GM23338 (cell line): ENCODE measurements around the gene HIVEP2. TPM values are rescaled to one million over a fixed set of nuclear protein-coding genes. Genes with fewer than 3 reads are reported as not detected.

Experiments
- ATAC-seq: fragments of 200-7000 bp; cut with Tn5 transposase; 3 replicates; pipeline ENCODE4 v1.9.1; 2020
- DNase-seq: peaks from one replicate; pipeline ENCODE4 v3.0.0-alpha.2; 2015; ENCODE audit warnings: low spot score
- H2AFZ ChIP-seq: fragments of 200-600 bp; sonication (generic); 2 replicates; pipeline ENCODE4 v1.8.0; 2016; ENCODE audit warnings: antibody characterized with exemption, mild to moderate bottlenecking, moderate library complexity
- H3F3A ChIP-seq: fragments of 200-600 bp; sonication (generic); replicated peaks from 2 replicates; pipeline ENCODE4 v1.8.0; 2017; ENCODE audit warnings: antibody characterized with exemption, mixed run types, low read depth
- H3K27ac ChIP-seq: fragments of 200-600 bp; sonication (generic); 2 replicates; pipeline ENCODE4 v1.6.1; 2016; ENCODE audit warnings: low read depth
- H3K27me3 ChIP-seq: fragments of 200-600 bp; sonication (generic); 2 replicates; pipeline ENCODE4 v1.8.0; 2016; ENCODE audit warnings: mild to moderate bottlenecking, mixed run types, moderate library complexity; ENCODE audit not compliant: insufficient read depth
- H3K36me3 ChIP-seq: fragments of 200-600 bp; sonication (generic); 2 replicates; pipeline ENCODE4 v1.8.0; 2016; ENCODE audit warnings: mild to moderate bottlenecking; ENCODE audit not compliant: insufficient read depth
- H3K4me1 ChIP-seq: fragments of 200-600 bp; sonication (generic); 2 replicates; pipeline ENCODE4 v1.8.0; 2016; ENCODE audit warnings: mild to moderate bottlenecking, moderate library complexity; ENCODE audit not compliant: insufficient read depth
- H3K4me2 ChIP-seq: fragments of 200-600 bp; sonication (generic); 2 replicates; pipeline ENCODE4 v1.7.1; 2017; ENCODE audit warnings: mixed run types
- H3K4me3 ChIP-seq: fragments of 200-600 bp; sonication (generic); 2 replicates; pipeline ENCODE4 v1.6.1; 2016; ENCODE audit warnings: mixed run types
- H3K79me2 ChIP-seq: fragments of 200-600 bp; sonication (generic); replicated peaks from 2 replicates; pipeline ENCODE4 v1.8.0; 2017; ENCODE audit warnings: mild to moderate bottlenecking; ENCODE audit not compliant: insufficient read depth
- H3K9me2 ChIP-seq: fragments of 200-600 bp; sonication (generic); 2 replicates; pipeline ENCODE4 v1.8.0; 2017; ENCODE audit not compliant: insufficient read depth
- H4K20me1 ChIP-seq: fragments of 200-600 bp; sonication (generic); replicated peaks from 2 replicates; pipeline ENCODE4 v1.8.0; 2017; ENCODE audit warnings: mild to moderate bottlenecking; ENCODE audit not compliant: insufficient read depth
- H3K27ac Mint-ChIP-seq: 2 replicates; pipeline ENCODE4 v1.8.0; 2020; ENCODE audit warnings: inconsistent platforms, mild to moderate bottlenecking, moderate library complexity, mixed read lengths
- H3K27me3 Mint-ChIP-seq: 3 replicates; pipeline ENCODE4 v1.8.0; 2022; ENCODE audit warnings: low read depth, mild to moderate bottlenecking, moderate library complexity, mixed read lengths, inconsistent platforms; ENCODE audit not compliant: insufficient read depth, poor library complexity
- H3K36me3 Mint-ChIP-seq: 3 replicates; pipeline ENCODE4 v1.8.0; 2021; ENCODE audit warnings: low read depth, mild to moderate bottlenecking, inconsistent platforms, moderate library complexity, mixed read lengths
- H3K4me1 Mint-ChIP-seq: 3 replicates; pipeline ENCODE4 v1.8.0; 2020; ENCODE audit warnings: mild to moderate bottlenecking, inconsistent platforms, mixed read lengths
- H3K4me3 Mint-ChIP-seq: 3 replicates; pipeline ENCODE4 v1.8.0; 2021; ENCODE audit warnings: moderate library complexity, mild to moderate bottlenecking, inconsistent platforms, mixed read lengths
- H3K9me3 Mint-ChIP-seq: 3 replicates; pipeline ENCODE4 v1.8.0; 2020; ENCODE audit warnings: moderate library complexity, mild to moderate bottlenecking, inconsistent platforms, mixed read lengths
- CREB1 ChIP-seq: fragments of 250-450 bp; sonication (Bioruptor Pico); IDR thresholded peaks from 2 replicates; pipeline ENCODE4 v1.5.0; 2020; ENCODE audit warnings: low read depth, mild to moderate bottlenecking, moderate library complexity
- CTCF ChIP-seq, 2 experiments: fragments of 200-600 bp in 1 of 2; sonication (generic) in 1 of 2; conservative IDR thresholded peaks; 2 replicates each; pipeline versions ENCODE4 v1.5.1 to v1.6.1; 2016 to 2017; ENCODE audit warnings: antibody characterized with exemption in 2 of 2, low read depth in 2 of 2, mild to moderate bottlenecking in 2 of 2, moderate library complexity in 1 of 2
- ETS1 ChIP-seq: IDR thresholded peaks from 2 replicates; pipeline ENCODE4 v1.6.1; 2016; ENCODE audit warnings: antibody characterized with exemption
- EZH2 ChIP-seq: fragments of 200-600 bp; sonication (generic); IDR thresholded peaks from one replicate; pipeline ENCODE4 v1.8.0; 2017; ENCODE audit warnings: antibody characterized with exemption, mild to moderate bottlenecking, low read depth; ENCODE audit not compliant: unreplicated experiment
- EZH2phosphoT487 ChIP-seq: fragments of 200-600 bp; sonication (generic); IDR thresholded peaks from one replicate; pipeline ENCODE4 v1.8.1; 2018; ENCODE audit warnings: antibody characterized with exemption; ENCODE audit not compliant: unreplicated experiment
- JUNB ChIP-seq: IDR thresholded peaks from one replicate; pipeline ENCODE4 v1.6.1; 2016; ENCODE audit warnings: antibody characterized with exemption; ENCODE audit not compliant: unreplicated experiment
- NANOG ChIP-seq: IDR thresholded peaks from 2 replicates; pipeline ENCODE4 v1.6.1; 2016; ENCODE audit warnings: antibody characterized with exemption, borderline replicate concordance
- POLR2AphosphoS5 ChIP-seq: IDR thresholded peaks from 2 replicates; pipeline ENCODE4 v1.6.1; 2016; ENCODE audit warnings: antibody characterized with exemption, low read depth
- REST ChIP-seq: IDR thresholded peaks from one replicate; pipeline ENCODE4 v1.6.1; 2018; ENCODE audit warnings: antibody characterized with exemption; ENCODE audit not compliant: unreplicated experiment
- STAT1 ChIP-seq: IDR thresholded peaks from one replicate; pipeline ENCODE4 v1.6.1; 2016; ENCODE audit warnings: antibody characterized with exemption; ENCODE audit not compliant: unreplicated experiment
- ZNF114 ChIP-seq: fragments of 250-450 bp; sonication (Bioruptor Pico); IDR thresholded peaks from 2 replicates; pipeline ENCODE4 v1.5.0; 2020; ENCODE audit warnings: mild to moderate bottlenecking, moderate library complexity
- ZNF331 ChIP-seq: fragments of 250-450 bp; sonication (Bioruptor Pico); IDR thresholded peaks from 2 replicates; pipeline ENCODE4 v1.5.0; 2020; ENCODE audit warnings: low read depth, mild to moderate bottlenecking, moderate library complexity
- ZNF462 ChIP-seq: fragments of 250-450 bp; sonication (Bioruptor Pico); IDR thresholded peaks from 2 replicates; pipeline ENCODE4 v1.5.0; 2020; ENCODE audit warnings: mild to moderate bottlenecking, moderate library complexity
- polyA plus RNA-seq: library from polyadenylated mRNA; unstranded; fragments of >200 nt; fragmentation: Nextera tagmentation; extraction: Ambion mirVana; gene quantifications from 2 replicates; pipeline ENCODE4 v1.2.1, GENCODE V29; 2016
- total RNA-seq: library from RNA; depleted of rRNA; stranded (reverse); fragments of >200 nt; shearing (Covaris generic); gene quantifications from 2 replicates; pipeline ENCODE4 v1.2.3, GENCODE V29; 2014

The HIVEP2 gene
- total and polyA plus RNA-seq, 2 experiments from 2014 or later = 1.5 to 7.4 TPM

GRCh38 chr6:142942238-142942637 lies 2.7 kb downstream of the HIVEP2 start:
- Histone ChIP-seq H3K27me3 (peaks cover 14% of the 10 kb centered on the region; the same call in 1 of the 2 replicates), H2AFZ (no peak overlapping the region), H3K9me2 (no peaks in the 10 kb centered on the region), H4K20me1 (peaks cover 11% of the 10 kb centered on the region; the same call in 1 of the 2 replicates), H3K4me1 (peaks cover 10% of the 10 kb centered on the region), H3K4me3 (no peak overlapping the region), H3F3A (peaks cover 4% of the 10 kb centered on the region; the same call in 1 of the 2 replicates), H3K4me2 (no peak overlapping the region), H3K79me2 (peaks cover 66% of the 10 kb centered on the region), H3K36me3 (no peaks in the 10 kb centered on the region), H3K27ac (no peak overlapping the region)
- H3K36me3 Mint-ChIP-seq = no peaks in the 10 kb centered on the region; the same call in 2 of the 3 replicates
- no peak for ATAC-seq
- peaks cover 16% of the 10 kb centered on the region for H3K27me3 Mint-ChIP-seq
- H3K4me3 Mint-ChIP-seq = no peak overlapping the region
- H3K4me1 Mint-ChIP-seq = peaks cover 34% of the 10 kb centered on the region
- TF ChIP-seq ETS1 (no peak), JUNB (no peak), POLR2AphosphoS5 (no peak), CTCF (conservative IDR thresholded peaks at IDR 0.05; ENCODE audit: low read depth in 2 of 2) (no peak), EZH2phosphoT487 (no peak), EZH2 (no peak), REST (no peak), ZNF331 (CRISPR knock-in tag) (no peak), STAT1 (no peak), CREB1 (CRISPR knock-in tag) (no peak), ZNF462 (no peak), ZNF114 (no peak), NANOG (no peak)
- H3K27ac Mint-ChIP-seq = no peak overlapping the region
- no peak for DNase-seq
- H3K9me3 Mint-ChIP-seq = no peaks in the 10 kb centered on the region; the same call in 2 of the 3 replicates
